GM19238 (cell line): ENCODE results near the gene NECAB3.
"Not testable (repeated sequence)": the region's sequence is repeated elsewhere in the genome, so short reads cannot be mapped to it uniquely, and the experiment has no call there.

Experiments used
- DNase-seq: peaks from one replicate; pipeline ENCODE4 v3.0.0; 2011; ENCODE audit warnings: low spot score; ENCODE audit not compliant: insufficient read length

The NECAB3 gene

GRCh38 chr20:33651562-33652048 lies 22.6 kb downstream of the NECAB3 start:
- no peak for DNase-seq

DNA sequence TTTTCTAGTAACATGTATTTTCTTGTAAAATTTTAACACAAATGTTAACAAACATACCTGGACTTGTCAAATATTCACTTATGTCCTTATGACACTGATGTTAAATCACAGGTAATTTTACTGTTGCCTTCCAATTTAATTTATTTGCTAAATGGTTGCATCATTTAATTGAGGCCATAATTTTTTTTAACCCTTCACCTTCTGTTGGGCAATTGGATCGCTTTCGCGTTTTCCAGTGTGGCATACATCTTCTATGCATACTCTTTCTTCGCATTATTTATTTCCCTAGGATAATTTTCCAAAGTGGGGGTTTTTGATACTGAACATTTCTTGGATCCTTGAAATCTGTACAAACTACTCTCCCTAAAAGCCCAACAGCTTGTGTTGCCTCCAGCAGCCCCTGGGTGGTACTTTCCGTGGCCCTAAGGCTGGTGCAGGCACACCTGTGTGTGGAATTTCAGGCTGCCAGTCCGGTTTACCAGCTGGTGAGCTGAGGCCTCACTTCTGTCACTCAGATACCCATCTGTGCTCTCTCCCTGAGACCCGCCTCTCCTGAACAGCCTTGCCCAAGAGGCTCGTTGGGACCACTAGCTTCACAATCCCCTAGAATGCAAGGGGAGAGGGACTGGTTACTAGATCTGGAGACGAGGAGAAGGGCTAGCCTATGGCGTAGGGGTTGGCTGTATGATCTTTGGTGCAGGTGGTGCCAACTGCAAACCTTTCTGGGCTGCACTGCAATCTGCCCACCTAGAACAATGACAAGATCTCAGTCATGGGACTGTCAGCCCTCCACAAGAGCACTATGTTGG lies 23.3 kb downstream of the NECAB3 start:
- DNase-seq = no peak

- DNase-seq = no peak
These were observed 24.0 kb downstream of the NECAB3 start for GRCh38 chr20:33650111-33650752.

GRCh38 chr20:33649201-33649681 lies 25.0 kb downstream of the NECAB3 start:
- no peak for DNase-seq

DNA sequence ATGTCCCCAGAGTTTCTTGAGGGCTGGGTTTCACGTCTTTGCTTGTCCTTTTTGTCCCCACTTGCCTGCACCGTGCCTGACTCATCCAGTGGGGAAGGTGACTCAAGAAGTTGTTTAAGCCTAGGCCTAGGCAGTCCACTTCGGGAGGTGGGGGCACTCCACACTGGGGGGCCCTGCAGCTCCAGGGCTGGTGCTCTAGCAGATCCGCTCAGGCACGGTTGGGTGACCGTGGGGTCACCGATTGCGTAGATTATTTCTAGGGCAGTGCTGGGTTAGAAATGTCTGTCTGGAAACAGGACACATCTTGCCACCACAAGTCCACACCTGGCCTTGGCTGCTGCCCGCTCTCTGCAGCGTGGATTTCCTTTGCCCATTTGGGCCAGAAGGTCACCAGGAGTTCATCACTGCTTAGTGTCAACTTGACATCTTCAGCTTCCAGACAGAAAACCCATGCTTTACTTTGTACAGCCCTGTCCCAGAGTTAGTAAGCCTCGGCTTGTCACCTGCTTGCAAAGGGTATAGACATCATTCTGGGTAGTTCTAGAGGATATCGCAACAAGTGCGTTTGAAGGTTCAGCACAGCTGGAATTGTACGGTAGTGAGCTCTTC lies 25.7 kb downstream of the NECAB3 start:
- no peak for DNase-seq

- DNase-seq = peak; percentile 64
These were observed 26.4 kb downstream of the NECAB3 start for GRCh38 chr20:33647603-33648395.

DNA sequence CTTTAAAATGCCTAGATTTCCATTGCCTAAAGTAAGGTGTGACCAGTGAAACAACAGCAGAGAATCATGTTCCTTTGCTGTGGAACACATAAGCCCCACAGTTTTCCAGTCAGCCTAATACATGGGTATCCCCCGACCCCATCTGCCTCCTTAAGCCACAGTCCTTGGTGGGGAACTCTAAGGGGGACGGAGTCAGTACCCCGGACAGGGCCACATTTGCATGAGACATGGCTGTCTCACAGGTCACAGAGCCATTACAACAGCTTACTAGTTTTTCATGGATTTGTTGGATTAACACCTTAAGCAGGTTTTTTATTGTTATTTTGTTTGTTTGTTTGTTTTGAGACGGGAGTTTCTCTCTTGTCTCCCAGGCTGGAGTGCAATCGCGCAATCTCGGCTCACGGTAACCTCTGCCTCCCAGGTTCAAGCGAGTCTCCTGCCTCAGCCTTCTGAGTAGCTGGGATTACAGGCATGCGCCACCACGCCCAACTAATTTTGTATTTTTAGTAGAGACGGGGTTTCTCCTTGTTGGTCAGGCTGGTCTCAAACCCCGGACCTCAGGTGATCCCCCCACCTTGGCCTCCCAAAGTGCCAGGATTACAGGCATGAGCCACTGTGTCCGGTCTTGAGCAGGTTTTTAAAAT lies 27.1 kb downstream of the NECAB3 start:
- not testable (repeated sequence) for DNase-seq

- no peak for DNase-seq
These were observed 28.0 kb downstream of the NECAB3 start for GRCh38 chr20:33646191-33646590.

GRCh38 chr20:33645396-33645795 lies 28.8 kb downstream of the NECAB3 start:
- no peak for DNase-seq

DNA sequence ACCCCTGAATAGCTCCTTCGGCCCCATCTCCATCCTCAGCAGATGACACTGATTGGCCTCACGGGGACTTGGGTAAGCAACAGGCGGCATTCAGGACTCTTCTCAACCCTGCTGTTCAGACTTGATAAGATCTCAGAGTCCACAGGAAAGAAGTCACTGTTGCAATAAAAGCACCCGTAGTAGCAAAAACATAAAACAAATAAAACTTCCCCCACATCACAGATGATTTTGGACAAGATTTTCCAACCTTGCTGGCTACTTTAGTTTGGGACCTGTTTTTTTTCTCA lies 29.2 kb downstream of the NECAB3 start:
- no peak for DNase-seq

GRCh38 chr20:33644313-33645071 lies 29.7 kb downstream of the NECAB3 start:
- DNase-seq = no peak

GRCh38 chr20:33640287-33640686 lies 33.9 kb downstream of the NECAB3 start:
- no peak for DNase-seq

DNA sequence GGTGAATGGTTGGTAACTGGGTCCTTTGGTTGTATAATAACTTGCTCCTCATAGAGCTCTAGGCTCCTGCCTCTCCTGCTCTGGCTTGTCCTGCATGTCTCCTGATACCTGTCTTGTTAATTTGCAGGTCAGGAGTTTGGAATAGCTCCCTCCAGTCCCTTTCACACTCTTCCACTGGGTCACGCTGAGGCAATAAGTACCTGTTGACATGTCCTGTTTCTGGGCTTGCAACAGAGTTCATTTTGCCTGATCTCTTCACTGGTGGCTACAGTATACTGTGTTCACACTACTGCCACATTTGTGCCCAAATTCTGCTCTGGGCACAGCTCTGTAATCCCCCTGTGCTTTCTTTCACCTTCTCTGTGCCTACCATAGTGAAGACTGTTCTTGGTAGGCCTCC lies 37.5 kb downstream of the NECAB3 start:
- DNase-seq = no peak

- DNase-seq = no peak
These were observed 38.9 kb downstream of the NECAB3 start for GRCh38 chr20:33635341-33635740.

DNA sequence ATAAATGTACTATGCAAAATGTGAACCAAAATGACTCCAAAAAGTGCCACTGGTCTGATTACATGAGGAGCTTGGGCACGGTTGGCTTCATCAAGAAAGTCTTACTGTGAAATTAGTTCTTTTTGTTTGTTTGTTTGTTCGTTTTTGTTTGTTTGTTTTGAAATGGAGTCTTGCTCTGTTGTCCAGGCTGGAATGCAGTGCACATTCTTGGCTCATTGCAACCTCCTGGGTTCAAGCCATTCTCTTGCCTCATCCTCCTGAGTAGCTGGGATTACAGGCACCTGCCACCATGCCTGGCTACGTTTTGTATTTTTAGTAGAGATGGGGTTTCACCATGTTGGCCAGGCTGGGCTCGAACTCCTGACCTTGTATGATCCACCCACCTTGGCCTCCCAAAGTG lies 42.3 kb downstream of the NECAB3 start:
- not testable (repeated sequence) for DNase-seq

DNA sequence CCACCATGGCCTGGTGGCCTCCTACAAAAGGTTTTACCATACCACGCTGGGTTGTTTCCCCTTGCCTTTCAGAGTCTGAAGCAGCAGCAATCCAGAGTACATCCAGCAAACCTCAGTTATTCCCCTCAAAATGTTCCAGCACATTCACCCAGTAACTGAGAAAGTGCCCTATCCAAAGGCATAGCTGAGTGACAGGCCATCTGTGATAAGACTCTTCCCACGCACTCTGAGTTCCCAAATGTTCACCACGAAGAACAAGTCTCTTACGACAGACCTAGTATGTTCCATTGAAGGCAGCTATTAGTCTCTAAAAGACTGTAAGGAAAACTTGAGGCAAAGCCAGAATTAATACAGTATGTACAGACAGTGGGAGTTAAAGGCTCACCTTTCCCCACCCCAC lies 43.7 kb downstream of the NECAB3 start:
- DNase-seq = no peak

DNA sequence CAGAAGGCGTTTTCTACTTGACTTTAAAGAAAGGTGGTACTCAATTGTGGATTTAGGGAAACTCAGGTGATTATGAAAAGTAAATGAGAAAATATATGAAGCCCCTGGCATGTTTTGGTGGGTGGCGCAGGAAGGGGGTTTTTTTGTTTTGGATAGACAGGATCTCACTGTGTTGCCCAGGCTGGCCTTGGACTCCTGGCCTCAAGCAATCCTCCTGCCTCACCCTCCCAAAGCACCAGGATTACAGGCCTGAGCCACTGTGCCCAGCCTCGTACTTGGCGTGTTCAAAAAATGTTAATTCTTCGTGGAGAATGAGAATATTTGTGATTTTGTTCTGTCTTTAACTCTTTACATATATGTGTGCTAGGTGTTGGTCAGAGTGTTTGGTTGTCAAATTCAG lies 44.2 kb downstream of the NECAB3 start:
- no peak for DNase-seq

GRCh38 chr20:33629533-33629932 lies 44.7 kb downstream of the NECAB3 start:
- no peak for DNase-seq

DNA sequence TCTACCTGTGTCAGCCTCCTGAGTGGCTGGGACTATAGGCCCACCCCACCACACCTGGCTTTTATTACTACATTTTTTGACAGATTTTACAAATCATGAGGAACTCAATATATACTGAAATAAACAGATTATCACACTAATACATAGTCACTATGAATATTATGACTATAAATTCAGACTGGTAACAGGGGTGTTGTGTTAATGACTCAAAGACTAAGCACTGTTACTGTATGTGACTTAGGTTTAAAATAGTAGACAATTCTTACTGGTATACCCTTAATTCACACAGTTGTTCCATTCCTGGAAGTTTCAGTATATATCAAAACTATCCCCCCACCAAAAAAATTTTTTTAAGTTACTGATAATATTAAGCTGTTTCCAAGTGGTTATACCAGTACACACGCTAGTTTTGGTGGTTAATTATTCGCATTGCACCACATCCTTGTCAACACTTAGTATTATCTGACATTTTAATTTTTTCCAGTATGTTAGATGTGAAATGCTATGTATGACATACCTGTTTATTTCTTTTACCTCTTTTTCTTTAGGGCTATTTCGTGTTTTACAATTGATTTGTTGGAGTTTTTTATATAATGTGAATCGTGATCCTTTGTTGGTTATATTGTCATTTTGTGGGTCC lies 46.5 kb downstream of the NECAB3 start:
- no peak for DNase-seq

DNA sequence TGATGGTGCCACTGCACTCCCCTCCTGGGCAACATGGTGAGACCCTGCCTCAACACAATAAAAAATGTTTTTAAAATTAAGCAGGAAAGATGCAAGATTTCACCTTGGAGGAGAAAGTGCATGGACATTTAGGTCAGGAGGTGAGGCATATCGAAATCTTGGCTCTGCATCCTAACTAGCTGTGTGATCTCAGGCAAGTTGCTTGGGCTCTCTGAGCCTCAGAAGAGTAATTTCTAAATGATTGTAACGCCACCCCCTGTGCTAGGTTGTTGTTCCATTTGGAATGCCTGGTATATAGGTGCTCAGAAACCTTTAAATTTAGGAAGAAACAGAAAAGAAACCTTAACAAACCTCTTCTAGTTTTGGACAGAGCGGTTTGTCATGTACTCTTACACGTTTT lies 48.0 kb downstream of the NECAB3 start:
- no peak for DNase-seq
